Mesenchymal stem cell (in vitro differentiated cells and primary cell): Measurements from ENCODE around the gene RIIAD1.

Source experiments
- DNase-seq: peaks from one replicate; pipeline ENCODE4 v3.0.0-alpha.2; 2013
- H2AFZ ChIP-seq: one replicate; pipeline ENCODE4 v1.6.1; 2013; ENCODE audit warnings: low read depth, mild to moderate bottlenecking, control low read depth, inconsistent platforms, low read length, moderate library complexity
- H2AK5ac ChIP-seq: 2 replicates; pipeline ENCODE4 v1.6.1; 2013; ENCODE audit warnings: low read length, moderate library complexity, mild to moderate bottlenecking, inconsistent platforms; ENCODE audit not compliant: severe bottlenecking
- H2BK120ac ChIP-seq: one replicate; pipeline ENCODE4 v1.6.1; 2013; ENCODE audit warnings: low read depth, mild to moderate bottlenecking, inconsistent platforms, low read length, moderate library complexity
- H2BK12ac ChIP-seq, 2 experiments: one replicate each; pipeline ENCODE4 v1.6.1; 2013; ENCODE audit warnings: inconsistent platforms in 2 of 2, low read length in 2 of 2, mild to moderate bottlenecking in 2 of 2, moderate library complexity in 2 of 2, control low read depth in 1 of 2
- H2BK15ac ChIP-seq: one replicate; pipeline ENCODE4 v1.6.1; 2013; ENCODE audit warnings: mild to moderate bottlenecking, low read depth, inconsistent platforms; ENCODE audit not compliant: poor library complexity, severe bottlenecking
- H2BK5ac ChIP-seq: 2 replicates; pipeline ENCODE4 v1.6.1; 2013; ENCODE audit warnings: low read depth, mild to moderate bottlenecking, low read length, control low read depth, inconsistent platforms; ENCODE audit not compliant: poor library complexity, severe bottlenecking
- H3K14ac ChIP-seq, 2 experiments: one replicate each; pipeline ENCODE4 v1.6.1; 2013; ENCODE audit warnings: inconsistent platforms in 2 of 2, low read length in 2 of 2, control low read depth in 1 of 2, mild to moderate bottlenecking in 1 of 2, moderate library complexity in 1 of 2
- H3K18ac ChIP-seq, 2 experiments: one replicate each; pipeline ENCODE4 v1.6.1; 2013; ENCODE audit warnings: inconsistent platforms in 2 of 2, low read length in 2 of 2, control low read depth in 1 of 2, low read depth in 1 of 2, mild to moderate bottlenecking in 1 of 2
- H3K23ac ChIP-seq, 2 experiments: one replicate each; pipeline ENCODE4 v1.6.1; 2013; ENCODE audit warnings: inconsistent platforms in 2 of 2, low read length in 2 of 2, mild to moderate bottlenecking in 2 of 2, moderate library complexity in 2 of 2, control low read depth in 1 of 2
- H3K27ac ChIP-seq: 2 replicates; pipeline ENCODE4 v1.5.1; 2013; ENCODE audit warnings: mild to moderate bottlenecking, moderate library complexity, low read length, control low read depth, inconsistent platforms; ENCODE audit not compliant: poor library complexity, severe bottlenecking
- H3K27me3 ChIP-seq, 2 experiments: 2 replicates each; pipeline versions ENCODE4 v1.6.1 to v1.7.0; 2013; ENCODE audit warnings: low read length in 2 of 2, mild to moderate bottlenecking in 2 of 2, moderate library complexity in 2 of 2, control low read depth in 1 of 2, inconsistent platforms in 1 of 2; ENCODE audit not compliant: control insufficient read depth in 1 of 2, insufficient read depth in 1 of 2
- H3K36me3 ChIP-seq, 2 experiments: 2 replicates each; pipeline versions ENCODE4 v1.6.1 to v1.7.0; 2013; ENCODE audit warnings: low read length in 2 of 2, control low read depth in 1 of 2, inconsistent platforms in 1 of 2, low read depth in 1 of 2, mild to moderate bottlenecking in 1 of 2; ENCODE audit not compliant: insufficient read depth in 2 of 2, control insufficient read depth in 1 of 2
- H3K4ac ChIP-seq, 2 experiments: one replicate each; pipeline ENCODE4 v1.6.1; 2013; ENCODE audit warnings: inconsistent platforms in 2 of 2, low read length in 2 of 2, mild to moderate bottlenecking in 2 of 2, moderate library complexity in 2 of 2, control low read depth in 1 of 2, low read depth in 1 of 2
- H3K4me1 ChIP-seq: 2 replicates; pipeline ENCODE4 v1.6.1; 2013; ENCODE audit warnings: low read depth, low read length, control low read depth; ENCODE audit not compliant: control insufficient read depth, insufficient read depth
- H3K4me2 ChIP-seq: 2 replicates; pipeline ENCODE4 v1.6.1; 2013; ENCODE audit warnings: low read length, mild to moderate bottlenecking, inconsistent platforms; ENCODE audit not compliant: poor library complexity, severe bottlenecking
- H3K4me3 ChIP-seq, 2 experiments: 2 replicates each; pipeline versions ENCODE4 v1.5.1 to v1.7.0; 2013; ENCODE audit warnings: low read length in 2 of 2, mild to moderate bottlenecking in 2 of 2, control low read depth in 1 of 2, low read depth in 1 of 2; ENCODE audit not compliant: insufficient read depth in 1 of 2
- H3K79me1 ChIP-seq: replicated peaks from 2 replicates; pipeline ENCODE4 v1.6.1; 2013; ENCODE audit warnings: mild to moderate bottlenecking, control low read depth, low read length, inconsistent platforms; ENCODE audit not compliant: poor library complexity, severe bottlenecking
- H3K9ac ChIP-seq: 2 replicates; pipeline ENCODE4 v1.7.0; 2013; ENCODE audit warnings: mild to moderate bottlenecking, low read length, moderate library complexity
- H3K9me3 ChIP-seq: 2 replicates; pipeline ENCODE4 v1.7.0; 2013; ENCODE audit warnings: mild to moderate bottlenecking, low read length; ENCODE audit not compliant: control insufficient read depth
- H4K8ac ChIP-seq: one replicate; pipeline ENCODE4 v1.6.1; 2013; ENCODE audit warnings: inconsistent platforms, mild to moderate bottlenecking, low read length, moderate library complexity
- H4K91ac ChIP-seq: one replicate; pipeline ENCODE4 v1.6.1; 2013; ENCODE audit warnings: mild to moderate bottlenecking, low read length, inconsistent platforms
- WGBS: methylation state at CpG from one replicate; pipeline ENCODE4 v1.1.7; 2013; ENCODE audit warnings: mixed read lengths; 5-methylcytosine and 5-hydroxymethylcytosine counted together

Gene RIIAD1

GRCh38 chr1:151705753-151706463, 15.4 kb upstream of the RIIAD1 start:
- H4K8ac ChIP-seq = no peak overlapping the region
- no peak overlapping the region for H4K91ac ChIP-seq
- WGBS = 79% methylated on average over 9 of the region's 11 CpGs
- no peak overlapping the region for H3K18ac ChIP-seq
- H3K4me1 ChIP-seq = peaks cover 2% of the 10 kb centered on the region
- no peak overlapping the region for H2AK5ac ChIP-seq
- no peak overlapping the region for H3K4ac ChIP-seq
- no peak overlapping the region for H3K27ac ChIP-seq
- H3K9ac ChIP-seq = no peak overlapping the region
- H3K4me2 ChIP-seq = no peak overlapping the region
- H3K27me3 ChIP-seq = peaks cover under 1 to 30% of the 10 kb centered on the region in 2 experiments
- H2AFZ ChIP-seq = no peak overlapping the region
- no peaks in the 10 kb centered on the region for H3K79me1 ChIP-seq
- no peak overlapping the region for H3K4me3 ChIP-seq
- no peak overlapping the region for H2BK5ac ChIP-seq
- H3K36me3 ChIP-seq = peaks cover 7 to 12% of the 10 kb centered on the region in 2 experiments
- no peak for DNase-seq
- H2BK120ac ChIP-seq = no peak overlapping the region
- no peak overlapping the region for H2BK15ac ChIP-seq
- no peak overlapping the region for H3K14ac ChIP-seq
- no peak overlapping the region for H2BK12ac ChIP-seq
- no peak overlapping the region for H3K23ac ChIP-seq
- H3K9me3 ChIP-seq = no peaks in the 10 kb centered on the region

- H3K18ac ChIP-seq = no peak overlapping the region
- no peak overlapping the region for H2AFZ ChIP-seq
- no peak overlapping the region for H4K91ac ChIP-seq
- H3K23ac ChIP-seq = no peak overlapping the region
- peaks cover 2% of the 10 kb centered on the region for H3K4me1 ChIP-seq
- no peak overlapping the region for H3K4ac ChIP-seq
- no peak overlapping the region for H2BK15ac ChIP-seq
- H2BK12ac ChIP-seq = no peak overlapping the region
- no peak overlapping the region for H3K14ac ChIP-seq
- 89% methylated on average over 17 of the region's 21 CpGs for WGBS
- H3K9ac ChIP-seq = no peak overlapping the region
- no peak overlapping the region for H3K4me3 ChIP-seq
- H4K8ac ChIP-seq = no peak overlapping the region
- H3K9me3 ChIP-seq = no peaks in the 10 kb centered on the region
- peaks cover 7 to 38% of the 10 kb centered on the region in 2 experiments for H3K27me3 ChIP-seq
- no peak overlapping the region for H2BK5ac ChIP-seq
- peaks cover 4 to 7% of the 10 kb centered on the region in 2 experiments for H3K36me3 ChIP-seq
- no peak overlapping the region for H3K4me2 ChIP-seq
- no peak overlapping the region for H2AK5ac ChIP-seq
- H3K79me1 ChIP-seq = no peaks in the 10 kb centered on the region
- H2BK120ac ChIP-seq = no peak overlapping the region
- H3K27ac ChIP-seq = no peak overlapping the region
- DNase-seq = no peak
These were observed 14.6 kb upstream of the RIIAD1 start for GRCh38 chr1:151706464-151707415.

- no peak overlapping the region for H4K91ac ChIP-seq
- no peak overlapping the region for H2AK5ac ChIP-seq
- no peak overlapping the region for H3K9ac ChIP-seq
- H2BK5ac ChIP-seq = no peak overlapping the region
- no peaks in the 10 kb centered on the region for H3K79me1 ChIP-seq
- no peak overlapping the region for H3K23ac ChIP-seq
- no peak overlapping the region for H2BK15ac ChIP-seq
- no peak overlapping the region for H3K4me2 ChIP-seq
- no peak overlapping the region for H2BK120ac ChIP-seq
- no peak overlapping the region for H3K14ac ChIP-seq
- H3K27ac ChIP-seq = no peak overlapping the region
- no peaks in the 10 kb centered on the region for H3K9me3 ChIP-seq
- H2BK12ac ChIP-seq = no peak overlapping the region
- H4K8ac ChIP-seq = no peak overlapping the region
- H2AFZ ChIP-seq = no peak overlapping the region
- no peak for DNase-seq
- no peak overlapping the region for H3K18ac ChIP-seq
- H3K36me3 ChIP-seq = peaks cover 0 to 4% of the 10 kb centered on the region in 2 experiments
- H3K27me3 ChIP-seq = peaks cover 16 to 47% of the 10 kb centered on the region in 2 experiments
- H3K4ac ChIP-seq = no peak overlapping the region
- no peak overlapping the region for H3K4me3 ChIP-seq
- WGBS = 92% methylated on average over 14 of the region's 15 CpGs
- peaks cover 2% of the 10 kb centered on the region for H3K4me1 ChIP-seq
These were observed 13.7 kb upstream of the RIIAD1 start for GRCh38 chr1:151707541-151708065.

DNA sequence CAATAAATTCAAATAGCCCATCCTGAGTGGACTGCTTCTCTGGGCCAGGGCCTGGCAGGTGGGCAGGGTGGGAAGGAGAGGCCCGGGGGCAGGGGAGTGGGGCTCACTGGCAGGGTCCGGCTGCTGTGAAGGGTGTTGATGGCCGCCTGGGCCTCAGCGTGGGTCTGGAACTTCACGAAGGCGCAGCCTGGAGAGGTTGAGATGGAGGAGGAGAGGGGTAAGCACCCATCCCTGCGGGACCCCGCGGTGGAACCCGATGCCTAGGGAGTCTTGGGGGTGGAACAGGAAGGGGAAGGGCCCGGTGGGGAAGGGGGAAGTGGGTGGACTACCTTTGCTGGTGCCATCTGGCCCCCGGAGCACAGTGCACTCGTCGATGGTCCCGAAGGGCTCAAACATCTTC, 12.4 kb upstream of the RIIAD1 start:
- H3K4me2 ChIP-seq = no peak overlapping the region
- no peaks in the 10 kb centered on the region for H3K9me3 ChIP-seq
- H3K9ac ChIP-seq = no peak overlapping the region
- no peaks in the 10 kb centered on the region for H3K79me1 ChIP-seq
- no peak overlapping the region for H2AFZ ChIP-seq
- no peak overlapping the region for H4K8ac ChIP-seq
- H3K4me1 ChIP-seq = peaks cover 4% of the 10 kb centered on the region
- no peak overlapping the region for H2AK5ac ChIP-seq
- H3K4ac ChIP-seq = no peak overlapping the region
- no peak overlapping the region for H4K91ac ChIP-seq
- no peak overlapping the region for H3K23ac ChIP-seq
- H3K18ac ChIP-seq = no peak overlapping the region
- H3K14ac ChIP-seq = no peak overlapping the region
- peaks cover 27 to 60% of the 10 kb centered on the region in 2 experiments for H3K27me3 ChIP-seq
- no peak overlapping the region for H2BK5ac ChIP-seq
- H3K27ac ChIP-seq = no peak overlapping the region
- 79% methylated on average over 12 of the region's 15 CpGs for WGBS
- no peaks in the 10 kb centered on the region for H3K36me3 ChIP-seq
- no peak overlapping the region for H2BK12ac ChIP-seq
- no peak for DNase-seq
- no peak overlapping the region for H2BK120ac ChIP-seq
- H3K4me3 ChIP-seq = no peak overlapping the region
- no peak overlapping the region for H2BK15ac ChIP-seq
